Measurements from ENCODE around the gene KIF2C. TPM values are rescaled to one million over a fixed set of nuclear protein-coding genes. Genes with fewer than 3 reads are reported as not detected.
A peak's percentile ranks its signal among the peaks of the same experiment; 100 is the strongest.

KIF2C gene
- total RNA-seq, 2 experiments from 2014 or later: 140 to 159 TPM

DNA sequence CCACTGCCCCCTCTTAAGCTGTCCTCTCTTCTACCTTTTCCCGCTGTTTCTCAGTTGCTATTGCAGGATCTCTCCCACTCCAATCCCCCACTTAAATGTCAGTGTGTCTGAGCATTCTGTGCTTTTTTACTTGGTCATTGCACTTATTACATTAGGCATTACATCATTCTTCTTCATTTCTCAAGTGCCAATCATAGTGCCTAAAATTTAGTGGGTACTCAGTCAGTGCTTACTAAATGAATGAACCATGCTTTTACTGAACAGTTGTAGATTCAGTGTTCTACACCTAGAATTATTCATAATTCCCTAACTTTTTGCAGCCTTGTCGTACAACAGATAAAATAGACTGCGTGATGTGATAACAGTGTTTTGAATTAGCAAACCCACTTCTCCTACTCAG, 45.7 kb upstream of the KIF2C start:
- peaks cover 67% of the 10 kb centered on the region for H3K4me1 ChIP-seq (ENCODE audit: insufficient read depth, low read length, poor library complexity, severe bottlenecking)
- intact Hi-C loops (cut with micrococcal nuclease; ENCODE audit: unreplicated experiment): loop anchor here (2.0 kb wide), 2 partner anchors 19 kb away; partner anchors contain the start of genes ARMH1 and TMEM53
- TF ChIP-seq CTCF (conservative IDR thresholded peaks at IDR 0.05; ENCODE audit: low read length) (no peak), EZH2phosphoT487 (IDR thresholded peaks at IDR 0.05; ENCODE audit: borderline replicate concordance, low read depth, low read length) (no peak)
- H3K79me2 ChIP-seq (ENCODE audit: insufficient read depth, low read depth, low read length): no peaks in the 10 kb centered on the region
- no TSS peak for BruUV-seq (replicated peaks)
- H3K9me2 ChIP-seq (ENCODE audit: insufficient read depth, low read length): no peaks in the 10 kb centered on the region
- H3K27ac ChIP-seq (ENCODE audit: low read depth, low read length, poor library complexity, severe bottlenecking): no peak overlapping the region
- ChIA-PET POLR2A (interaction anchor here (1.1 to 5.7 kb wide), 4 partner anchors 8 to 28 kb away, joined by 3 to 69 read pairs (median 16); partner anchors contain the start of genes ARMH1 and TMEM53), CTCF (ENCODE audit: unreplicated experiment) (no interaction called here)
- H3K4me2 ChIP-seq (ENCODE audit: low read length): no peak overlapping the region; the same call in 1 of the 2 replicates
- H3K36me3 ChIP-seq (ENCODE audit: insufficient read depth, low read length): no peaks in the 10 kb centered on the region; the same call in 1 of the 2 replicates
- no peak for DNase-seq (ENCODE audit: low spot score)
- no peaks in the 10 kb centered on the region; the same call in 1 of the 2 replicates for H3K9me3 ChIP-seq (ENCODE audit: low read length)
- peak overlapping the region; percentile 10; the same call in 1 of the 2 replicates for H2AFZ ChIP-seq (ENCODE audit: low read length)
- no peak overlapping the region for H3K4me3 ChIP-seq (ENCODE audit: low read depth, low read length, poor library complexity, severe bottlenecking)
- no peaks in the 10 kb centered on the region for H4K20me1 ChIP-seq (ENCODE audit: insufficient read depth, low read length)

GRCh38 chr1:44694863-44695478, 44.7 kb upstream of the KIF2C start:
- Histone ChIP-seq H3K79me2 (ENCODE audit: insufficient read depth, low read depth, low read length) (no peaks in the 10 kb centered on the region), H3K4me2 (ENCODE audit: low read length) (peak overlapping the region; percentile 56), H2AFZ (ENCODE audit: low read length) (peak overlapping the region; percentile 92), H3K4me3 (ENCODE audit: low read depth, low read length, poor library complexity, severe bottlenecking) (peak overlapping the region; percentile 29), H3K9me2 (ENCODE audit: insufficient read depth, low read length) (no peaks in the 10 kb centered on the region), H3K27ac (ENCODE audit: low read depth, low read length, poor library complexity, severe bottlenecking) (peak overlapping the region; percentile 80), H4K20me1 (ENCODE audit: insufficient read depth, low read length) (no peaks in the 10 kb centered on the region), H3K36me3 (ENCODE audit: insufficient read depth, low read length) (no peaks in the 10 kb centered on the region; the same call in 1 of the 2 replicates), H3K9me3 (ENCODE audit: low read length) (no peaks in the 10 kb centered on the region; the same call in 1 of the 2 replicates), H3K4me1 (ENCODE audit: insufficient read depth, low read length, poor library complexity, severe bottlenecking) (peaks cover 64% of the 10 kb centered on the region)
- no TSS peak for BruUV-seq (replicated peaks)
- peak; percentile 91 for DNase-seq (ENCODE audit: low spot score)
- ChIA-PET CTCF (ENCODE audit: unreplicated experiment) (interaction anchor here (2.2 kb wide), 1 partner anchor 17 kb away, joined by 11 read pairs; no protein-coding TSS in a partner anchor), POLR2A (interaction anchor here (0.5 to 5.7 kb wide), 12 partner anchors 10 to 174 kb away, joined by 3 to 69 read pairs (median 8); partner anchors contain the start of genes ARMH1, RNU5D-1 and TMEM53)
- intact Hi-C loops (cut with micrococcal nuclease; ENCODE audit: unreplicated experiment): loop anchor here (2.0 kb wide), 2 partner anchors 18 to 20 kb away; partner anchors contain the start of genes ARMH1 and TMEM53
- TF ChIP-seq EZH2phosphoT487 (IDR thresholded peaks at IDR 0.05; ENCODE audit: borderline replicate concordance, low read depth, low read length) (no peak), CTCF (conservative IDR thresholded peaks at IDR 0.05; ENCODE audit: low read length) (peak; percentile 50; the same call in 1 of the 2 replicates)

All from OCI-LY7 (cell line).